Type B pancreatic cell (in vitro differentiated cells): Measurements from ENCODE around the gene PRR11. TPM values are rescaled to one million over a fixed set of nuclear protein-coding genes. Genes with fewer than 3 reads are reported as not detected.

Experiments used
- DNase-seq: peaks from one replicate; pipeline ENCODE4 v3.0.0; 2021; ENCODE audit warnings: mixed read lengths; ENCODE audit not compliant: unreplicated experiment; ENCODE audit errors: extremely low spot score
- H3K27ac Mint-ChIP-seq: 2 replicates; pipeline ENCODE4 v1.8.0; 2021; ENCODE audit warnings: mild to moderate bottlenecking, mixed read lengths
- H3K27me3 Mint-ChIP-seq: 2 replicates; pipeline ENCODE4 v1.8.0; 2021; ENCODE audit warnings: mixed read lengths
- H3K36me3 Mint-ChIP-seq: 2 replicates; pipeline ENCODE4 v1.8.0; 2021; ENCODE audit warnings: mixed read lengths
- H3K4me1 Mint-ChIP-seq: one replicate; pipeline ENCODE4 v1.8.0; 2021; ENCODE audit warnings: mixed read lengths; ENCODE audit not compliant: unreplicated experiment
- H3K4me3 Mint-ChIP-seq: 2 replicates; pipeline ENCODE4 v1.8.0; 2021; ENCODE audit warnings: mild to moderate bottlenecking, mixed read lengths
- H3K9me3 Mint-ChIP-seq: 2 replicates; pipeline ENCODE4 v1.8.0; 2021; ENCODE audit warnings: mixed read lengths
- total RNA-seq: library from RNA; stranded (reverse); gene quantifications from 2 replicates; pipeline ENCODE4 v1.2.1, GENCODE V29; 2021; ENCODE audit warnings: low replicate concordance
- TF ChIP-seq, protein P1 (sequence below): fragments of 200-600 bp; sonication (generic); conservative IDR thresholded peaks from 2 replicates; pipeline ENCODE4 v1.5.0; 2021; ENCODE audit warnings: antibody characterized with exemption, mild to moderate bottlenecking

Gene PRR11
- total RNA-seq, 1 donor from 2014 or later: 43.9 TPM

DNA sequence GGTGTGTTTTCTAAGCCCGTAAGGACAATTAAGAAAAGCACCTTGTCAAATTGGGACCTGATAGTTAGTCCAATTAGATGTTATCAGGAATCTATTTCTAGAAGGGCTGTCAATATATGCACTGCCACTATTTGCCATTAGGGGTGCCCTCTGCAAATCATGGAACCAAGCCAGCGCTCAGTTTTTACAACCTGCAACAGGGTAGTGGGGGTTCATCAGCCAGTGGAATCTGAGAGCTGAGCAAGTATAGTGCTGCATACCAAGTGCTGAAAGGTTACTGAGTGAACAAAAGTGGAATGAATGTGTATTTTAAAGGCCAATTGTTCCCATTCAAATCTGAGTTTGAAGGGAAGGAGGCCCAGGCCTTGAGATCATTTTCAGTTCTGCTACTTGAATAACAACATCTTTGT is 10.4 kb downstream of the PRR11 start:
- H3K27me3 Mint-ChIP-seq: no peaks in the 10 kb centered on the region
- DNase-seq: peak; percentile 62
- peak overlapping the region; percentile 65 for H3K27ac Mint-ChIP-seq
- no peaks in the 10 kb centered on the region for H3K9me3 Mint-ChIP-seq
- H3K36me3 Mint-ChIP-seq: peaks cover 3% of the 10 kb centered on the region
- no peaks in the 10 kb centered on the region for H3K4me1 Mint-ChIP-seq
- H3K4me3 Mint-ChIP-seq: no peak overlapping the region
- TF ChIP-seq, protein P1, sequence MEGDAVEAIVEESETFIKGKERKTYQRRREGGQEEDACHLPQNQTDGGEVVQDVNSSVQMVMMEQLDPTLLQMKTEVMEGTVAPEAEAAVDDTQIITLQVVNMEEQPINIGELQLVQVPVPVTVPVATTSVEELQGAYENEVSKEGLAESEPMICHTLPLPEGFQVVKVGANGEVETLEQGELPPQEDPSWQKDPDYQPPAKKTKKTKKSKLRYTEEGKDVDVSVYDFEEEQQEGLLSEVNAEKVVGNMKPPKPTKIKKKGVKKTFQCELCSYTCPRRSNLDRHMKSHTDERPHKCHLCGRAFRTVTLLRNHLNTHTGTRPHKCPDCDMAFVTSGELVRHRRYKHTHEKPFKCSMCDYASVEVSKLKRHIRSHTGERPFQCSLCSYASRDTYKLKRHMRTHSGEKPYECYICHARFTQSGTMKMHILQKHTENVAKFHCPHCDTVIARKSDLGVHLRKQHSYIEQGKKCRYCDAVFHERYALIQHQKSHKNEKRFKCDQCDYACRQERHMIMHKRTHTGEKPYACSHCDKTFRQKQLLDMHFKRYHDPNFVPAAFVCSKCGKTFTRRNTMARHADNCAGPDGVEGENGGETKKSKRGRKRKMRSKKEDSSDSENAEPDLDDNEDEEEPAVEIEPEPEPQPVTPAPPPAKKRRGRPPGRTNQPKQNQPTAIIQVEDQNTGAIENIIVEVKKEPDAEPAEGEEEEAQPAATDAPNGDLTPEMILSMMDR: peak; percentile 78

DNA sequence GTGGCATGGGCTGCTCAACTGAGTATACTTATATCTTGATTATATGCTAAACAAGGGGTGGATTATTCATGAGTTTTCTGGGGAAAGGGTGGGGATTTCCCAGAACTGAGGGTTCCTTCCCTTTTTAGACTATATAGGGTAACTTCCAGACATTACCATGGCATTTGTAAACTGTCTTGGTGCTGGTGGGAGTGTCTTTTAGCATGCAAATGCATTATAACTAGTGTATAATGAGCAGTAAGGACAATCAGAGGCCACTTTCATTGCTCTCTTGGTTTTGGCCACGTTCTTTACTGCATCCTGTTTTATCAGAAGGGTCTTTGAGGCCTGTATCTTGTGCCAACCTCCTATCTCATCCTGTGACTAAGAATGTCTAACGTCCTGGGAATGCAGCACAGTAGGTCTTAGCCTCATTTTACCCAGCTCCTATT is 12.0 kb downstream of the PRR11 start:
- Mint-ChIP-seq H3K4me1 (no peaks in the 10 kb centered on the region), H3K27ac (no peak overlapping the region), H3K27me3 (no peaks in the 10 kb centered on the region), H3K36me3 (peaks cover 3% of the 10 kb centered on the region), H3K4me3 (no peak overlapping the region), H3K9me3 (no peaks in the 10 kb centered on the region)
- DNase-seq: no peak
- TF ChIP-seq, protein P1: no peak

DNA sequence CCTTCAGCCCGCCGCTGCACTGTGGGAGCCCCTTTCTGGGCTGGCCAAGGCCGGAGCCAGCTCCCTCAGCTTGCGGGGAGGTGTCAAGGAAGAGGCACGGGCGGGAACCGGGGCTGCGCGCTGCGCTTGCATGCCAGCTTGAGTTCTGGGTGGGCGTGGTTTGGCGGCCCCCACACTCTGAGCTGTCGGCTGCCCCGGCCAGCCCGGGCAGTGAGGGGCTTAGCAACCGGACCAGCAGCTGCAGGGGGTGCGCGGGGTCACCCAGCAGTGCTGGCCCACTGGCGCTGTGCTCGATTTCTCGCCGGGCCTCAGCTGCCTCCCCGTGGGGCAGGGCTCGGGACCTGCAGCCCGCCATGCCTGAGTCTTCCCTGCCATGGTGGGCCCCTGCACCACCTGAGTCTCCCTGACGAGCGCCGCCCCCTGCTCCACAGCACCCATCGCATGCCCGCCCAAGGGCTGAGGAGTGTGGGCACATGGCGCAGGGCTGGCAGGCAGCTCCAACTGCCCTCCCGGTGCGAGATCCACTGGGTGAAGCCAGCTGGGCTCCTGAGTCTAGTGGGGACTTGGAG is 17.0 kb downstream of the PRR11 start:
- Mint-ChIP-seq H3K27ac (no peak overlapping the region), H3K27me3 (no peaks in the 10 kb centered on the region)

DNA sequence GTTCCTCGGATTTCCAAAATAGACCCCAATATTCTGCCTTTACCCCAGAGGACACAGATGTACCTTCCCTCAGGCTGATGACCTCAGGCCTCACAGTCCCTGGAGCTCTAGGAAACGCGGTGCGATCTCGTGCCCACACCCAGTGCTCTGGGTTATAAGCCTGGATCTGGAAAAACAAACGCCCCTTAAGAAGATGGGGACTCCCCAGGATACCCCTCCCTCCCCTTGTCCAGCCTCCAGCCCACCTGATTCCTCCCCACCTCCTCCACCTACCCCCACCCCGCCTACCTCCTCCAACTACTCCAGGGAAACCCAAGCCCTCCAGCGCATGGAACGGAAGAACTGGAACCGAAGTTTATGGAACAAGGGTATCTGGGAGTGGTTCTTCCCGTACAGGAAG is 19.1 kb downstream of the PRR11 start:
- no peak overlapping the region for H3K4me3 Mint-ChIP-seq
- no peaks in the 10 kb centered on the region for H3K4me1 Mint-ChIP-seq
- H3K36me3 Mint-ChIP-seq: peaks cover 19% of the 10 kb centered on the region
- H3K27me3 Mint-ChIP-seq: no peaks in the 10 kb centered on the region
- no peak overlapping the region for H3K27ac Mint-ChIP-seq
- TF ChIP-seq, protein P1: no peak
- no peak for DNase-seq
- H3K9me3 Mint-ChIP-seq: peaks cover 6% of the 10 kb centered on the region

More for the DNA sequence above, 17.0 kb downstream of the PRR11 start:
- H3K9me3 Mint-ChIP-seq: peaks cover 6% of the 10 kb centered on the region
- DNase-seq: no peak
- TF ChIP-seq, protein P1: no peak
- H3K4me1 Mint-ChIP-seq: no peaks in the 10 kb centered on the region
- H3K36me3 Mint-ChIP-seq: peaks cover 19% of the 10 kb centered on the region
- no peak overlapping the region for H3K4me3 Mint-ChIP-seq

DNA sequence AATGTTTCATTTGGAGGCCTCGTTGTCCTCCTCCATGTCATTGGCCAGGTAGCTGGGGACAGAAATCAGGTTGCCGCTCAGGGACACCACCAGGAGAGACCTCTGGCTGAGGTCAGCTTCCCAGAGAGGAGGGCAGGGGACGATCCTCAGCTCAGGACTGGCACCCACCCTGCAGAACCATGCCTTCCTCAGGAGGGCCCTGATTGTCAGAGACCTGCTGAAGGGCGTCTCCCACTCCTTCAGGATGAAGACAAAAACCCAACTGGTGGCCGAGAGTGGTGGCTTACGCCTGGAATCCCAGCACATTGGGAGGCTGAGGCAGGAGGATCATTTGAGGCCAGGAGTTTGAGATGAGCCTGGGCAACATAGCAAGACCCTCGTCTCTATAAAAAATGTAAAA is 19.5 kb downstream of the PRR11 start:
- TF ChIP-seq, protein P1: no peak
- H3K36me3 Mint-ChIP-seq: peaks cover 19% of the 10 kb centered on the region
- no peaks in the 10 kb centered on the region for H3K4me1 Mint-ChIP-seq
- DNase-seq: no peak
- H3K9me3 Mint-ChIP-seq: peaks cover 6% of the 10 kb centered on the region
- no peaks in the 10 kb centered on the region for H3K27me3 Mint-ChIP-seq
- no peak overlapping the region for H3K27ac Mint-ChIP-seq
- no peak overlapping the region for H3K4me3 Mint-ChIP-seq
